GM12801 (cell line): Measurements from ENCODE around the gene OR51A2.
"Not testable (repeated sequence)": the region's sequence is repeated elsewhere in the genome, so short reads cannot be mapped to it uniquely, and the experiment has no call there.

Experiments used
- CTCF ChIP-seq: IDR thresholded peaks from one replicate; pipeline ENCODE4 v1.5.1; 2011; ENCODE audit warnings: control low read depth; ENCODE audit not compliant: insufficient read length; ENCODE audit errors: extremely low read depth

The OR51A2 gene

DNA sequence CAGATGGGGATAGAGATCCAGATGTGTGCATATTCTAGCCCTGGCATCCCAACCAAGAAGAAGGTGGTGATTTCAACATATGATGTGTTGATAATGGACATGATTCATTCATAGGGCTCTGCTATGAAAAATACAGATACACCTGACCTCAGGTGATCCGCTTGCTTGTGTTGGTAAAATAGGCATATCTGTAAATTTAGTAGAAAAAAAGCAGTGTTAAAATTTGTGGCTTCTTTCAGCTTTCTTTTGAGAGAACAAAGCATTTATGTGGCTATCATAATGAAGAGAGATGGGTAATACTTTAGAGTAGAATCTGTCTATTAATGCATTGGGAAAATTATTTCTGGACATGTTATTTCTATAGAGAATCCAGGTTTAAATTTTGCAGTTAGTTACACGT lies at the start of gene OR51A2:
Gene OR51A2 (minus strand): TSS at position 101 of the 400 bp plus-strand sequence. CDS start 0 bp downstream, at position 101.
- TF ChIP-seq CTCF, result not testable (repeated sequence)

DNA sequence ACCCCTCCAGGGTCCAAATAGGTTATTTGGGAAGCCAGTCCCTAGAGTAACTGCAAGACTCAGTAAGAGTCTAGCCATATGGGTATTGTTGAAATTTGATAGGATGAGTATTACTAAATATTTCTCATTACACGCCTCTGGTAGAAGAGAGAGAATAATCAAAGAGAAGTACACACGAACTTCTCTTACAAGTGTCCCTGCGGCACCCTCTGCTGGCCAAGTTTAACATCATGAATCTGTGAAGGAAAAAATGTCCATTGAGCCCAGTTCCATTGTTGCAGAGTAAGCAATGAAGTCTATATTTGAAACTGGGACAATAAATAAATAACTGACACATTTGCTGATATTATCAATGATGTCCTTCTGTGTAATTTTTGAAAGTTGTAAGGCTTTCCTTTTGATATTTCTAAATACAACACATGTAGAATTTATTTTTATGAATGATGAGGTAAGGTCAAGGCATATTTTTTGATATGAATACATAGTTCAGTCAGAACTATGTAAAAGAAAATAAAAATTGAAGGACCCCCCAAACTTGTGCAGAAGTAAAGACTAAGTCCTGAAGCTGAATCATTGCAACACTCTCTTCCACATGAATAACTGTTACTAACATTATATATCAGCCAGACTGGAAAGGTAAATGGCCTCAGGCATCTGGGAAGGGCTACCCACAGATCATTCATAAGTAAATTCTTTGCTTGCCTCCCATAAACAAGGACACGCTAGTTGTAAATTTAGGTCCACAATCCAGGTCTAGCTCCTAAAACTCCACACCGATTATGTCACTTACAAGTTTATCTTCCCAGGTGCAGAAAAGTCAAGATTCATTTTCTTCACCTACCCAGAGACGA lies 49.1 kb upstream of the OR51A2 start:
- no peak for TF ChIP-seq CTCF

GRCh38 chr11:4994551-4994950 lies 39.0 kb upstream of the OR51A2 start, which contains the start of gene OR51L1:
Gene OR51L1 (plus strand): TSS chr11:4994851. CDS start chr11:4998983, 4,132 bp downstream.
- TF ChIP-seq CTCF, result no peak

GRCh38 chr11:4991060-4991459 lies 35.5 kb upstream of the OR51A2 start:
- TF ChIP-seq CTCF, result no peak

- no peak for TF ChIP-seq CTCF
Observed at GRCh38 chr11:4983841-4984240, 28.3 kb upstream of the OR51A2 start.

DNA sequence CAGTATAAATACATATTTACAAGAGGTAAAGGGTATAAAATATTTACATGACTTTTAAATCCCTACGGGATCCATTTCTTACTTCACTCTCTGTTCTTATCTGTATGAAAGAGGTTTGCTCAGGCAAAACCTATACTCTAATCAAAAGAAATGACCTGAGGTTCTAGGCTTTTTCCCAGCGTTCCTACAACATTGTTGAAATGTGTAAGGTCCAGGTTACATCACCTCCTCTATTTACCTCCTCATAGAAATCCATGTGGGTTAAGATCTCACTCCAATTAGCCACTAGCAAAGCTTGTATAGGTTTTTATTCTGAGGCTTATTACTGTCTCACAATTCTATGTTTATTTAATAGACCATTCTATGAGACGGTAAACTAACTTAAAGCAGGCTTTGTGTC lies 27.2 kb upstream of the OR51A2 start:
- no peak for TF ChIP-seq CTCF

DNA sequence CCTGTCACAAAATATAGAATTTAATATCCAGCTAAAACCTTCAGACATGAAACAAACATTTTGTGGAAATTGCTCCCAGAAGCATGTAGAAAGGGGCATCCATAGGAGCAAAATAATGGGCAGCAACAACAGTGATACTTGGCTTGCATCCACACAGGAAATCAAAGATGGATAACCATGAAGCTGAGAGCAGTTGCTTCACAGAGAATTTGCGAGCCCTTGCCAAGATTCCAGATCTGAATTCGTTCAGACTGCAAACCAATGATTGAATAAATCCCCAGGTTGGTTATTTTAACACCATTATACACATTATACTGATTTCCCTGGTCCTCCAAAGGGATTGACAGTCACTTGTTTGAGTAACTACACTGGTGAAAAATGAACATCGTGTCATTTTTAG lies 23.5 kb upstream of the OR51A2 start:
- TF ChIP-seq CTCF, result no peak
